T-helper 9 cell (primary cell): ENCODE data around the gene PTGES3.
"Not testable (repeated sequence)": the region's sequence is repeated elsewhere in the genome, so short reads cannot be mapped to it uniquely, and the experiment has no call there.

Experiments
- DNase-seq: peaks from one replicate; pipeline ENCODE4 v3.0.0-alpha.2; 2020

Gene PTGES3

GRCh38 chr12:56704522-56704921 lies 16.4 kb upstream of the PTGES3 start:
- DNase-seq, result not testable (repeated sequence)

GRCh38 chr12:56699020-56699661 lies 11.1 kb upstream of the PTGES3 start:
- no peak for DNase-seq

DNA sequence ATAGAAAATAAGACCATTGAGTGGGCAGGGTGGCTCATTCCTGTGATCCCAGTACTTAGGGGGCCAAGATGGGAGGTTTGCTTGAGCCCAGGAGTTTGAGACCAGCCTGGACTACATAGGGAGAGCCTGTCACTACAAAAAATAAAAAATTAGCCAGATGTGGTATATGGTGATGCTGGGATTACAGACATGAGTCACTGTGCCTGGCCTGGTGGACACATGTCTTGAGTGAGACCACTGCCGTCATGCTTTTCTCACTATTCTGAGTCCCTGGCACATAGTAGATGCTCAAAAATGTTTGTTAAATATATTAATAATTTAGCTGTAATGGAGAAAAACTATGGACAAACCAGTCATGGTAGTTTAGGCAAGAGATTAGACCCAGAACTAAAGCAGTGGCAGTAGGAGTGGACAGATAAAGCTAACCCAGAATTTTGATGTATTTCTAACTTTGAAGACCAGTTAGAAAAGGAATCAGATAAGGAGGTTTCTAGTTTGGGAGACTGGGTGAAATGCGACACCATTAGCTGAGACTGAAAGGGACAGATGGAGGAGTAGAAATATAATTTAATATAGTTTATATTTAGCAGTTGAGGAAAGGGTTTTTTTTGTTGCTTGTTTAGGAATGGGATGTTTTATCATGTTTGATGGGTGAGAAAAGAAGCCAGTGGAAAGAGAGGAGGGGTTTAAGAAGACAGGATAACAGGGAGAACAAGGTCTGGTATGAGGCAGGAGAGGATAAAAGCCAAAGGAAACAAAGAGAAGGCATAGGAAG lies 7.4 kb upstream of the PTGES3 start:
- no peak for DNase-seq

DNA sequence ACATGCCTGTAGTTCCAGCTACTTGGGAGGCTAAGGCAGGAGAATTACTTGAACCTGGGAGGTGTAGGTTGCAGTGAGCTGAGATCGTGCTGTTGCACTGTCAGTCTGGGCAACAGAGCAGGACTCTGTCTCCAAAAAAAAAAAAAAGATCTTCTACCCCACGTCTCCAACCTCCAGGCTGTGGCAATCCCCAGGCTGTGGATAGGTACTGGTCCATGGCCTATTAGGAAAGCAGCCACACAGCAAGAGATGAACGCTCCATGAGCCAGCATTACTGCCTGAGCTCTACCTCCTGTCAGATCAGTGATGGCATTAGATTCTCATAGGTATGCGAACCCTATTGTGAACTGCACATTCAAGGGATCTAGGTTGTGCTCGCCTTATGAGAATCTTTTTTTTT lies 6.1 kb upstream of the PTGES3 start:
- no peak for DNase-seq

DNA sequence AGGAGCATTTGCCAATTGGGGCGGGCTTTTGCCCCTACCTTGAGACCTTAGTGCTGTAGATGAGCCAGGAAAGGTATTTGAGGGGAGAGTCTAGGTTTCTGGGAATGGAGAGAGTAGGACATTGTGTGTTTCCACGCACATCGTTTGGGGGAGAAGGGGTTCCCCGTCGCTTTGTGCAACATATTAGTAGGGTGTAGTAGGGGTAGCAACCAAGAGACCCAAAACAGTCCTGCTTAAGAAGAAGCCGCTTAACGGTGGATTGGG lies 694 bp upstream of the PTGES3 start:
- no peak for DNase-seq

DNA sequence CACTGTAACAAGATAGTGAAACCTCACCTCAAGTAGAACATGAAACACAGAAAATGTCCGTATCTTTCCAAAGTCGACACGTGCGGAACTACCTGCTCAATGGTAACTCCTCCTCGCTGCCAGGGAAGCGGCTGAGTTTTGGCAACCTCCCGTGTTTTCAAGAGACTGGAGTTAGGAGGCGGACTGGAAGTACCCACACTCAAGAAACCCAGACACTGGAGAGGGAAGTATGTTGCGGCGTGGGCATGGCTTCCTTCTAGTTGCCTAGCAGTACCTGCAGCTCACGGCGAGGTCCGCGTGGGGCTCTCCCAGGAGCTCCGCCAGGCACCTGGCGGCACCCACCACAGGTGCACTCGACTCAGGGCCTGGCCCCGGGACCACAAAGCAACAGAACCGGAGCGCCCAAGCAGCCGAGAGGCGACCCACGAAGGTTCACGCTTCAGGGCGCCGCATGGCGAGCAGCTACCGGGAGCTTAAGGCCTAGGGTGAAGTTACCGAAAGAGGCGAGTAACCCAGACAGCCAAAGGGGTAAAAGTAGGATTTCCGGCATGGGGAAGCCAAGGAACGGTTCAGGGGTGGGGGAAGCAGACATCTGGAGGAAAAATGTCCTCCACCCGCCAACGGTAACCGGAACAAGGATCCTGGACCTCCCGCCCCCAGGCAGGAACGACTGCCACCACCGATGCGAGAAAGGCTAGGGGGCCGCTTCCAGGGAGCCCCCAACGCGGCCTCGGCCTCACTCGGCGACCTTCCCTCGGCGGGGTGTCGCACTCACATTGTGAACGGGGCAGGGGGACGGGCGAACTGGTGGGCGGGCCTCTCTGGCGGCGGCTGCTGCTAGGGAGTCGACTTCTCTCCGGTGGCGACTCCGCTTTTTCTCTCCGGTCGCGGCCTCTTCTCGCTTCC lies 608 bp downstream of the PTGES3 start:
- peak; percentile 56 for DNase-seq

- DNase-seq, result no peak
These were observed 3.2 kb downstream of the PTGES3 start for GRCh38 chr12:56684745-56685359.

- no peak for DNase-seq
These were observed 5.8 kb downstream of the PTGES3 start for GRCh38 chr12:56682323-56682722.

DNA sequence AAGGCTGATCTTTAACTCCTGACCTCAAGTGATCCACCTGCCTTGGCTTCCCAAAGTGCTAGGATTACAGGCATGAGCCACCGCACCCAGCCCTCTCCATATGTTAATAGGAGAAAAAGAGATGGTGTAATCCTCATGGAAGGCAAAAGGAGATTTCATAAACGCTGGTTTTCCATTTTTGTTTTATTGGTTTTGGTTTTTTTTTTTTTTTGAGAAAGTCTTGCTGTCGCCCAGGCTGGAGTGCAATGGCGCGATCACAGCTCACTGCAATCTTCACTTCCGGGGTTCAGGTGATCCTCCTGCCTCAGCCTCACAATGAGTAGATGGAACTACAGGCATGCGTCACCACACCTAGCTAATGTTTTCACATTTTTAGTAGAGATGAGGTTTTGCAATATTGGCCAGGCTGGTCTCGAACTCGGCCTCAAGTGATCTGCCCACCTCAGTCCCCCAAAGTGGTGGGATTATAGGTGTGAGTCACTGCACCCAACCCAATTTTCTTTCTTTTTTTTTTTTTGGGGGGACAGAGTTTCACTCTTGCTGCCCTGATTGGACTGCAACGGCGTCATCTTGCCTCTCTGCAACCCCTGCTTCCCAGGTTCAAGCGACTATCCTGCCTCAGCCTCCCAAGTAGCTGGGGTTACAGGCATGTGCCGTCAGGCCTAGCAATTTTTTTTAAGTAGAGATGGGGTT lies 8.1 kb downstream of the PTGES3 start:
- no peak for DNase-seq

GRCh38 chr12:56678852-56679251 lies 9.2 kb downstream of the PTGES3 start:
- no peak for DNase-seq

DNA sequence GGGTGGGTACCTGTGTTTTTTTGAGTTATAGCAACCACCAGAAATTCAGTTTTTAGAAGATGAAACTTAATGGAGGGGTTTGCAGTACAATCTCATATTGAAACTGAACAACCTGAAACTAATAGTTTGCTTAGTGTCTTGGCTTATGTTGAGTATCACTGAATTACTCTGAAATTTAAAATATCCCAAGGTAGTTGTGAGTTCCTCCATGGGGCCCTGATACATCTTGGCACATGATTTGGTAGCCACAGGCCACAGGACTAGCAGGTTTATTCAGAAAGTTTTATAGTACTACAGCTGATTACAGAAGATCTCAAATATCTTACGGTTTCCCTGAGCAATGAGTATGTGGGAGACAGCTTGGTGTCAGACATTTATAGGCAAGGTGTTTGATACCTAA lies 10.4 kb downstream of the PTGES3 start:
- DNase-seq, result no peak

GRCh38 chr12:56676851-56677580 lies 11.1 kb downstream of the PTGES3 start:
- DNase-seq, result no peak

- no peak for DNase-seq
These were observed 16.5 kb downstream of the PTGES3 start for GRCh38 chr12:56671608-56672007.

DNA sequence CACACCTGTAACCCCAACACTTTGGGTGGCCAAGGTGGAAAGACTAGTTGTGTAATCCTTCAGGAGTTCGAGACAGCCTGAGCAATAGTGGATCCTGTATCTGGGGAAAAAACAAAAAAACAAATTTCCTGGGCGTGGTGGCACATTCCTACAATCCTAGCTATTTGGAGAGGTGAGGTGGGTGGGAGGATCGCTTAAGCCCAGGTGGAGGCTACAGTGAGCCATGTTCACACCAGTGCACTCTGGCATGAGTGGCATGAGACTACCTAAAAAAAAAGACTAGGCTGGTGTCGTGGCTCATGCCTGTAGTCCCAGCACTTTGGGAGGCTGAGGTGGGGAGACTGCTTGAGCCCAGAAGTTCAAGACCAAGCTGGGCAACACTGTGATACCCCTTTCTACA lies 17.2 kb downstream of the PTGES3 start:
- no peak for DNase-seq

- DNase-seq, result no peak
These were observed 20.0 kb downstream of the PTGES3 start for GRCh38 chr12:56668197-56668457.

- DNase-seq, result no peak
These were observed 26.0 kb downstream of the PTGES3 start for GRCh38 chr12:56661979-56662638.

DNA sequence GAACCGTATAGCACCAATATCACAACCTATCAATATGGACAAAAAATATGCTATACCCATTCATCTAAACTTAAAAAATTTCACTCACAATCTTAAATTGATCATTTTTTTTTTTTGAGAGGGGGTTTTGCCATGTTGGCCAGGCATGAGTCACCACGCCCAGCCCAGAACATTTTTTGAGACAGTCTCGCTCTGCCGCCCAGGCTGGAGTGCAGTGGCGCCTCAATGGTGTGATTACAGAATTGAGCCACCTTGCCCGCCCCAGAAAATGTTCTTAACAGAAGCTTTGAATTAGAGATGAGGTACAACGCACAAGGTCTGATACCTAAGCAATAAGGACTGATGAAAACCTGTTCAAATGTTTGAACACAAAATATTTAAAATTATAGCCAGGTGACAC lies 26.5 kb downstream of the PTGES3 start:
- DNase-seq, result no peak

GRCh38 chr12:56658921-56659320 lies 29.2 kb downstream of the PTGES3 start:
- DNase-seq, result no peak

DNA sequence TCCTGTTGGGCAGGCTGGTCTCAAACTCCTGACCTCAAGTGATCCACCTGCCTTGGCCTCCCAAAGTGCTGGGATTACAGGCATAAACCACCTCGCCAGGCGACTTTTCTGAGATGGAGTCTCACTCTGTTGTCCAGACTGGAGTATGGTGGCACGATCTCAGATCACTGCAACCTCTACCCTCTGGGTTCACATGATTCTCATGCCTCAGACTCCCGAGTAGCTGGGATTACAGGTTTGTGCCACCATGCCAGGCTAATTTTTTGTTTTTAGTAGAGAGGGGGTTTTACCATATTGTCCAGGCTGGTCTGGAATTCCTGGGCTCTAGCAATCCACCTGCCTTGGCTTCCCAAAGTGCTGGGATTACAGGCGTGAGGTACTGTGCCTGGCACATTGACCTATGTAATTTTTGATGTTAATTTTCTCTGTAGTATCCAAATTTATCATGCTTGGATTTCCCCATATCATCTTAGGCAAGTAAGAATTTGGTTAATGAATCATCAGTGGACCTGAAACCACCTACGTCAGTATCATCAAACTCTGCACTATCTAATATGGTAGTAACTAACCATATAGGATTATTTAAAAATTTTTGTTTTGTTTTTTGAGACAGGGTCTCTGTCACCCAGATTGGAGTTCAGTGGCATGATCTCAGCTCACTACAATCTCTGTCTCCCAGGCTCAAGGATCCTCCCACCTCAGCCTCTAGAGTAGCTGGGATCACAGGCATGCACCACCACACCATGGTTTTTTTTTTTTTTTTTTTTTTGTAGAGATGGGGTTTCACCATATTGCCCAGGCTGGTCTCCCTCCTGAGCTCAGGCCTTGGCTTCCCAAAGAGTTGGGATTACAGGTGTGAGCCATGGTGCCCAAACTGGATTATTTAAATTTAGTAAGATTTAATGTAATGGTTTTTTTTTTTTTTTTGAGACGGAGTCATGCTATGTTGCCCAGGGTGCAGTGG lies 30.4 kb downstream of the PTGES3 start:
- no peak for DNase-seq

DNA sequence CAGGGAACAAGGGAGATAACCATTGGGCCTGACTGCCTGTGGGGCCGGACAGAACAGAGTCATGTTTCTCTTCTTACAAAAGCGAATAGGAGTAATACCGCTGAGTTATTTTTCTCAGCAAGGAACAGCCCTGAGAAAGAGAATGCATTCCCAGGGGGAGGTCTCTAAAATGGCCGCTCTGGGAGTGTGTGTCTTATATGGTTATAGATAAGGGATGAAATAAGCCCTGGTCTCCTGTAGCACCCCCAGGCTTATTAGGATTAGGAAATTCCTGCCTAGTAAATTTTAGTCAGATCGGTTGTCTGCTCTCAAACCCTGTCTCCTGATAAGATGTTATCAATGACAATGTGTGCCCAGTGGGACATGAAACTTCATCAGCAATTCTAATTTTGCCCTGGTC lies 34.3 kb downstream of the PTGES3 start:
- not testable (repeated sequence) for DNase-seq
